Naive thymus-derived CD4-positive, alpha-beta T cell (primary cell): ENCODE results near the gene MARVELD3. TPM values are rescaled to one million over a fixed set of nuclear protein-coding genes. Genes with fewer than 3 reads are reported as not detected.
A peak's percentile ranks its signal among the peaks of the same experiment; 100 is the strongest.
"Not testable (repeated sequence)": the region's sequence is repeated elsewhere in the genome, so short reads cannot be mapped to it uniquely, and the experiment has no call there.

Experiments used
- ATAC-seq: fragments of 150-1000 bp; cut with Tn5 transposase; 2 replicates; pipeline ENCODE4 v1.10.0; 2021; ENCODE audit warnings: mild to moderate bottlenecking, moderate library complexity
- CTCF ChIA-PET: fragments of 350-600 bp; sonication (Branson Sonifier 250); formaldehyde crosslinking; loops from one replicate; lab custom pipeline; 2021; ENCODE audit warnings: antibody characterized with exemption; lab: Charles Lee
- POLR2A ChIA-PET: fragments of 350-600 bp; sonication (Branson Sonifier 250); formaldehyde crosslinking; loops from one replicate; lab custom pipeline; 2021; ENCODE audit warnings: antibody characterized with exemption, inconsistent platforms; lab: Charles Lee
- DNase-seq, 9 donors: peaks; one replicate each; pipeline versions ENCODE4 v3.0.0 to v3.0.0-alpha.2; 2020 to 2022; ENCODE audit warnings: mixed read lengths in 1 of 9
- H3K27ac ChIP-seq: one replicate; pipeline ENCODE4 v1.7.0; 2013; ENCODE audit warnings: mild to moderate bottlenecking, low read depth, low read length, moderate library complexity
- H3K27me3 ChIP-seq, 2 donors: one replicate each; pipeline ENCODE4 v1.7.0; 2013; ENCODE audit warnings: low read length in 2 of 2, mild to moderate bottlenecking in 2 of 2, moderate library complexity in 2 of 2; ENCODE audit not compliant: control insufficient read depth in 2 of 2, insufficient read depth in 2 of 2
- H3K36me3 ChIP-seq, 3 experiments: 1 replicate in 2 of 3; 2 replicates in 1 of 3; pipeline ENCODE4 v1.7.0; 2013; ENCODE audit warnings: low read length in 3 of 3, mild to moderate bottlenecking in 3 of 3, moderate library complexity in 1 of 3; ENCODE audit not compliant: insufficient read depth in 3 of 3, control insufficient read depth in 2 of 3
- H3K4me1 ChIP-seq, 2 donors: one replicate each; pipeline ENCODE4 v1.7.0; 2013; ENCODE audit warnings: low read length in 2 of 2, mild to moderate bottlenecking in 2 of 2, moderate library complexity in 1 of 2; ENCODE audit not compliant: control insufficient read depth in 2 of 2, insufficient read depth in 2 of 2
- H3K4me3 ChIP-seq: 2 replicates; pipeline ENCODE4 v1.7.0; 2013; ENCODE audit warnings: mild to moderate bottlenecking, low read length
- H3K9me3 ChIP-seq, 3 experiments: 1 replicate in 2 of 3; 2 replicates in 1 of 3; pipeline ENCODE4 v1.7.0; 2013; ENCODE audit warnings: low read length in 3 of 3; ENCODE audit not compliant: control insufficient read depth in 2 of 3
- H3K27ac Mint-ChIP-seq, 9 donors: one replicate each; pipeline ENCODE4 v1.8.0; 2020 to 2022; ENCODE audit warnings: mixed read lengths in 9 of 9, mild to moderate bottlenecking in 8 of 9, moderate library complexity in 5 of 9, inconsistent platforms in 2 of 9
- H3K27me3 Mint-ChIP-seq, 5 donors: one replicate each; pipeline ENCODE4 v1.8.0; 2021 to 2022; ENCODE audit warnings: mixed read lengths in 5 of 5, mild to moderate bottlenecking in 1 of 5
- H3K36me3 Mint-ChIP-seq, 5 donors: one replicate each; pipeline ENCODE4 v1.8.0; 2020 to 2022; ENCODE audit warnings: mixed read lengths in 5 of 5, mild to moderate bottlenecking in 3 of 5, inconsistent platforms in 1 of 5
- H3K4me1 Mint-ChIP-seq, 7 donors: one replicate each; pipeline ENCODE4 v1.8.0; 2020 to 2022; ENCODE audit warnings: mixed read lengths in 7 of 7, mild to moderate bottlenecking in 3 of 7, inconsistent platforms in 1 of 7
- H3K4me3 Mint-ChIP-seq, 10 donors: one replicate each; pipeline ENCODE4 v1.8.0; 2020 to 2022; ENCODE audit warnings: mild to moderate bottlenecking in 10 of 10, mixed read lengths in 10 of 10, moderate library complexity in 6 of 10, inconsistent platforms in 2 of 10
- H3K9me3 Mint-ChIP-seq, 11 donors: one replicate each; pipeline ENCODE4 v1.8.0; 2020 to 2022; ENCODE audit warnings: mixed read lengths in 11 of 11, mild to moderate bottlenecking in 4 of 11, inconsistent platforms in 1 of 11, moderate library complexity in 1 of 11
- intact Hi-C, 2 donors: fragments of 100-400 bp; cut with micrococcal nuclease; formaldehyde crosslinking; loops; one replicate each; pipeline ENCODE4 v1.15.1; 2023
- polyA plus RNA-seq, 2 donors: library from polyadenylated mRNA; unstranded; fragments of 300-500 nt; fragmentation: Illumina TruSeq; gene quantifications; one replicate each; pipeline ENCODE4 v1.2.3, GENCODE V29; 2021
- total RNA-seq, 6 experiments: library from RNA in 5 of 6; stranded (reverse) in 5 of 6; gene quantifications; 1 replicate in 5 of 6; 2 replicates in 1 of 6; pipeline ENCODE4 v1.2.3 and lab custom pipeline; 2021 to 2026

The MARVELD3 gene
- total and polyA plus RNA-seq, 7 experiments from 2014 or later: not detected

DNA sequence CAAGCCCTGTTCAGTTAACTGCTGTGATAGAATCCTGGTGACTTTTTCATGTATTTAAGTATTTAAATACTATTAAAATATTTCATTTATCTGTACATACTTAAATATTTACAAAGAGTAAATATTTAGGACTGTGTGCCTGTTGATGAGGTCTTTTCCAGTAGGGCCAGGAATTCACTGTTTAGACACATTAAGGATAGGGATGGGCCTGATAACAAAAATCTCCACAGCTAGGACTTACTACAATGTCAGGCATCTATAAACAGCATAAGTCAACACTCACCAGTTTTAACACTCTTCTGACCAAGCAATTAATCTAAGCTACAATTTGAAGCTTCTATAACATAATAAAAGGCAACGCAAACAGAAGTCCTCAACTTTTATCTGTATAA lies 47.6 kb downstream of the MARVELD3 start:
- Mint-ChIP-seq H3K36me3 (peaks cover 4 to 57% (median 23%) of the 10 kb centered on the region in 5 donors), H3K27ac (no peak overlapping the region), H3K4me3 (no peak overlapping the region), H3K27me3 (no peaks in the 10 kb centered on the region), H3K9me3 (no peaks in the 10 kb centered on the region), H3K4me1 (peaks cover 0 to 5% (median 0%) of the 10 kb centered on the region in 7 donors)
- no peak for ATAC-seq
- H3K27ac ChIP-seq: no peak overlapping the region
- ChIA-PET CTCF (no interaction called here), POLR2A (no interaction called here)
- intact Hi-C loops: no loop called here
- H3K9me3 ChIP-seq: no peaks in the 10 kb centered on the region
- no peak for DNase-seq
- H3K4me3 ChIP-seq: no peak overlapping the region
- no peaks in the 10 kb centered on the region for H3K27me3 ChIP-seq
- H3K4me1 ChIP-seq: no peaks in the 10 kb centered on the region
- H3K36me3 ChIP-seq: peaks cover 0 to 27% (median 0%) of the 10 kb centered on the region in 3 experiments

DNA sequence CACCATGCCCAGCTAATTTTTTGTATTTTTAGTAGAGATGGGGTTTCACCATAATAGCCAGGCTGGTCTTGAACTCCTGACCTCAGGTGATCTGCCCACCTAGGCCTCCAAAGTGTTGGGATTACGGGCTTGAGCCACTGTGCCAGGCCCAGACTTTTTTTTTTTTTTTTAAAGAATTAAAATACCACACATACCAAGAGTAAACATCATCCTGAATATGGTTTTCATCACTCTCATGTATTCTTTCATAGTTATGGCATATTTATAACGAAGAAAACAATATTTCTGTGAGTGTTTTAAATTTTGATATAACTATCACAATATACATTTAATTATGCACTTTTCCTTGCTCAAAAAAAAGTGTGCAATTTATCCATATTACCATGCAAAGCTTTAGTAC lies 48.2 kb downstream of the MARVELD3 start:
- CTCF ChIA-PET: no interaction called here

DNA sequence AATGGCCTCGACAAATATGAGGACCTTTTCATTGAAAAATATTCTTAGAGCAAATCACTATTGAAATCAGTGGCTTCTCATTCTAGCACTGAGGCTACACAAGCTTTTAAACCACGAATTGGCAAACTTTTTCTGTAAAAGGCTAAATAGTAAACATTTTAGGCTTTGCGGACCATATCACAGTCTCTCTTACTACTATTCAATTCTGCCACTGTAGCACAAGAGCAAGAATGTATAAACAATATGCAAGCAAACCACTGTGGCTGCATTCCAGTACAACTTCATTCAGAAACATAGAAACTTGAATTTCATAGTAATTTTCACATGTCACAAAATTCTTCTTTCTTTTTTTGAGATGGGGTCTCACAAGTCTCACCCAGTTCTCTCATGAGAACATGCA lies 49.4 kb downstream of the MARVELD3 start:
- Histone ChIP-seq H3K4me1 (no peaks in the 10 kb centered on the region), H3K9me3 (no peaks in the 10 kb centered on the region), H3K36me3 (peaks cover 0 to 15% (median 0%) of the 10 kb centered on the region in 3 experiments), H3K27ac (no peak overlapping the region), H3K27me3 (no peaks in the 10 kb centered on the region), H3K4me3 (no peak overlapping the region)
- no peak overlapping the region for H3K27ac Mint-ChIP-seq
- ChIA-PET POLR2A (no interaction called here), CTCF (no interaction called here)
- H3K9me3 Mint-ChIP-seq: no peaks in the 10 kb centered on the region
- intact Hi-C loops: loop anchor here in 1 of 2 donors (5.0 kb wide), 1 partner anchor 287 kb away; no protein-coding TSS in a partner anchor
- H3K4me1 Mint-ChIP-seq: peaks cover 0 to 5% (median 0%) of the 10 kb centered on the region in 7 donors
- ATAC-seq: no peak
- H3K36me3 Mint-ChIP-seq: peaks cover 2 to 52% (median 19%) of the 10 kb centered on the region in 5 donors
- H3K27me3 Mint-ChIP-seq: no peaks in the 10 kb centered on the region
- DNase-seq: no peak
- H3K4me3 Mint-ChIP-seq: no peak overlapping the region

More for the DNA sequence above, 48.2 kb downstream of the MARVELD3 start:
- H3K9me3 Mint-ChIP-seq: no peaks in the 10 kb centered on the region
- H3K27me3 ChIP-seq: no peaks in the 10 kb centered on the region
- H3K4me3 Mint-ChIP-seq: no peak overlapping the region
- H3K9me3 ChIP-seq: no peaks in the 10 kb centered on the region
- intact Hi-C loops: no loop called here
- H3K36me3 ChIP-seq: peaks cover 0 to 25% (median 0%) of the 10 kb centered on the region in 3 experiments
- no peak overlapping the region for H3K4me3 ChIP-seq
- no peak overlapping the region for H3K27ac ChIP-seq
- no peak overlapping the region for H3K27ac Mint-ChIP-seq
- H3K27me3 Mint-ChIP-seq: no peaks in the 10 kb centered on the region
- H3K4me1 Mint-ChIP-seq: peaks cover 0 to 5% (median 0%) of the 10 kb centered on the region in 7 donors
- H3K4me1 ChIP-seq: no peaks in the 10 kb centered on the region
- DNase-seq (no peak), ATAC-seq (no peak)
- H3K36me3 Mint-ChIP-seq: peaks cover 4 to 55% (median 23%) of the 10 kb centered on the region in 5 donors
- POLR2A ChIA-PET: no interaction called here

DNA sequence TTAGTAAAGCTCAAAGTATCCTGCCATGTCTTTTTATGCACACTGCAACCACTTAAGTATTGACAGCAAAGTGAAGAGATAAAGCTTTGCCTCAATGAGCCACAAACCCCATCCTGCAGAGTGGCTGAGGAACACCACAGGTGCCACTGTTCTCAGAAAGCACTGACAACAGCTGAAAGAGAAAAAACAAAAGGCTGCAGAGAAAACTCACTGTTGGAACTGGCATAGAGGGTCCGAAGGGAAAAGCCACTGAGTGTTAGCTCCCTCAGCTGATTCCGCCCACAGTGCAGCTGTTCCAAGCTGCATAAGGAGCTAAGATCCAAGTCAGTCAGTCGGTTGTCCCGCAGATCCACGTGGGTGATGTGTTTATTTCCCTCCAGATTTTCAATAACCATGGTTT lies 50.3 kb downstream of the MARVELD3 start:
- POLR2A ChIA-PET: no interaction called here
- ATAC-seq: no peak
- no peak overlapping the region for H3K4me3 ChIP-seq

DNA sequence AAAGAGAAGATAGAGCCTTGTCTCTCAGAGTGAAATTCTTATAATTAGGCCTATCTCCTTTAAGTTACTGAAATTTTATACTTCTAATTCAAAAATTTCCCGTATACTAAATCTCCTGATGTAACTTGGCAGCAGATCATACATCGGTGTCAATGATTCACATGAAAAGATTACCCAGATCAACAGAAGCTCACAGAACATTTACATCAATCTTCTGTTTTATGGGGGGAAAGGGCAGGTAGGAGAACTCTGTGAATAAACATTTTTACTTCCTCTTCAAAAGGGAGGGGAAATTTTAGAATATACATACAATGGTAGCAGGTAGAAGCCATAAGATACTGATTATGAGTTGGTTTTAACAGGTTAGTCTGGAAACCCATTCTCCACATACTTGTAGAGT lies 55.4 kb downstream of the MARVELD3 start:
- intact Hi-C loops: no loop called here
- no peak for ATAC-seq

More for the DNA sequence above, 50.3 kb downstream of the MARVELD3 start:
- H3K36me3 ChIP-seq: peaks cover 0 to 6% (median 0%) of the 10 kb centered on the region in 3 experiments
- Mint-ChIP-seq H3K36me3 (peaks cover 2 to 51% (median 18%) of the 10 kb centered on the region in 5 donors), H3K4me3 (no peak overlapping the region), H3K27ac (peak overlapping the region in 1 of 9 donors; percentile 33), H3K27me3 (no peaks in the 10 kb centered on the region), H3K9me3 (no peaks in the 10 kb centered on the region), H3K4me1 (peaks cover 0 to 5% (median 0%) of the 10 kb centered on the region in 7 donors)
- no peaks in the 10 kb centered on the region for H3K27me3 ChIP-seq
- intact Hi-C loops: loop anchor here in 1 of 2 donors (5.0 kb wide), 1 partner anchor 286 kb away; no protein-coding TSS in a partner anchor
- no peak for DNase-seq
- CTCF ChIA-PET: no interaction called here
- no peaks in the 10 kb centered on the region for H3K9me3 ChIP-seq
- no peak overlapping the region for H3K27ac ChIP-seq
- H3K4me1 ChIP-seq: no peaks in the 10 kb centered on the region

DNA sequence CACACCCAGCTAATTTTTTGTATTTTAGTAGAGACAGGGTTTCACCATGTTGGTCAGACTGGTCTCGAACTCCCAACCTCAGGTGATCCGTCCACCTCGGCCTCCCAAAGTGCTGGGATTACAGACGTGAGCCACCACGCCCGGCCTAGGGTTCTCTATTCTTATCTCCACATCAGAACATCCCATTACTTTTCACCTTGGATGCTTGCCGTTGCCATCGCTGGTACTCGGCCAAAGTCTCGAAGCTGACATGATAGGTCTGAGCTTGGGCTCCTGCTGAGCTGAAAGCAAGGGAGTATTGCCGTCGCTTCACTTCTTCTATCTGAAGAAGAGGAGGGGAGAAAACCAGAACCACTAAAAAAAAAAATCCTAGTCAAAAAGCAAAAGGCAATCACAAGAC lies 58.3 kb downstream of the MARVELD3 start:
- intact Hi-C loops, ATAC-seq, H3K4me1 ChIP-seq, H3K9me3 ChIP-seq, H3K4me1 Mint-ChIP-seq, DNase-seq, H3K27ac ChIP-seq, H3K27me3 ChIP-seq, POLR2A ChIA-PET, H3K27me3 Mint-ChIP-seq, H3K36me3 ChIP-seq, H3K9me3 Mint-ChIP-seq, H3K4me3 ChIP-seq, H3K4me3 Mint-ChIP-seq, H3K27ac Mint-ChIP-seq, CTCF ChIA-PET: not testable (repeated sequence)
- H3K36me3 Mint-ChIP-seq: peaks cover 14 to 70% (median 36%) of the 10 kb centered on the region in 5 donors

More for the DNA sequence above, 55.4 kb downstream of the MARVELD3 start:
- DNase-seq: no peak
- Histone ChIP-seq H3K36me3 (peaks cover 0 to 3% (median 0%) of the 10 kb centered on the region in 3 experiments), H3K4me3 (no peak overlapping the region), H3K9me3 (no peaks in the 10 kb centered on the region), H3K27ac (no peak overlapping the region), H3K4me1 (no peaks in the 10 kb centered on the region), H3K27me3 (no peaks in the 10 kb centered on the region)
- Mint-ChIP-seq H3K36me3 (peaks cover 10 to 65% (median 31%) of the 10 kb centered on the region in 5 donors), H3K27me3 (no peaks in the 10 kb centered on the region), H3K9me3 (peaks cover 0 to 8% (median 2%) of the 10 kb centered on the region in 11 donors), H3K4me1 (peaks cover 0 to under 1% (median 0%) of the 10 kb centered on the region in 7 donors), H3K4me3 (no peak overlapping the region), H3K27ac (no peak overlapping the region)
- ChIA-PET POLR2A (no interaction called here), CTCF (no interaction called here)
